Fibroblast of lung (primary cell): ENCODE measurements around the gene BAD. TPM values are rescaled to one million over a fixed set of nuclear protein-coding genes. Genes with fewer than 3 reads are reported as not detected.

Experiments used
- DNase-seq, 2 donors: peaks; one replicate each; pipeline versions ENCODE4 v3.0.0 to v3.0.0-alpha.2; 2010; ENCODE audit warnings: low read depth in 2 of 2
- H2AFZ ChIP-seq: 2 replicates; pipeline ENCODE4 v1.5.1; 2012; ENCODE audit warnings: low read length, control low read depth, inconsistent platforms
- H3K27ac ChIP-seq: 2 replicates; pipeline ENCODE4 v1.5.1; 2011; ENCODE audit warnings: low read length, control low read depth; ENCODE audit not compliant: insufficient read depth
- H3K27me3 ChIP-seq: 2 replicates; pipeline ENCODE4 v1.5.1; 2011; ENCODE audit warnings: mild to moderate bottlenecking, low read length; ENCODE audit not compliant: control insufficient read depth, insufficient read depth
- H3K36me3 ChIP-seq: 2 replicates; pipeline ENCODE4 v1.5.1; 2011; ENCODE audit warnings: low read length; ENCODE audit not compliant: control insufficient read depth, insufficient read depth
- H3K4me1 ChIP-seq: 2 replicates; pipeline ENCODE4 v1.5.1; 2011; ENCODE audit warnings: low read length; ENCODE audit not compliant: control insufficient read depth, insufficient read depth; ENCODE audit errors: extremely low read depth
- H3K4me2 ChIP-seq: 2 replicates; pipeline ENCODE4 v1.5.1; 2011; ENCODE audit warnings: low read length, control low read depth; ENCODE audit not compliant: insufficient read depth; ENCODE audit errors: extremely low read depth
- H3K4me3 ChIP-seq, 4 experiments: fragments of 200-600 bp in 1 of 4; sonication (generic) in 1 of 4; replicated peaks in 1 of 4; 2 replicates each; pipeline ENCODE4 v1.5.1; 2011 to 2016; ENCODE audit warnings: low read length in 4 of 4, low read depth in 3 of 4, mild to moderate bottlenecking in 3 of 4, control low read depth in 2 of 4, inconsistent platforms in 1 of 4, mixed read lengths in 1 of 4; ENCODE audit not compliant: insufficient read depth in 1 of 4; ENCODE audit errors: control extremely low read depth in 1 of 4
- H3K79me2 ChIP-seq: 2 replicates; pipeline ENCODE4 v1.5.1; 2012; ENCODE audit warnings: mild to moderate bottlenecking, low read length, inconsistent platforms; ENCODE audit not compliant: control insufficient read depth, insufficient read depth
- H3K9ac ChIP-seq: 2 replicates; pipeline ENCODE4 v1.5.1; 2011; ENCODE audit warnings: mild to moderate bottlenecking, low read length, control low read depth; ENCODE audit not compliant: insufficient read depth
- H3K9me3 ChIP-seq: 2 replicates; pipeline ENCODE4 v1.5.1; 2012; ENCODE audit warnings: low read depth, low read length; ENCODE audit not compliant: control insufficient read depth, insufficient read depth
- H4K20me1 ChIP-seq: 2 replicates; pipeline ENCODE4 v1.5.1; 2011; ENCODE audit warnings: low read length; ENCODE audit not compliant: control insufficient read depth, insufficient read depth; ENCODE audit errors: extremely low read depth
- CTCF ChIP-seq, 2 donors: IDR thresholded peaks in 1 of 2; conservative IDR thresholded peaks in 1 of 2; 1 replicate in 1 of 2; 2 replicates in 1 of 2; pipeline ENCODE4 v1.5.1; 2011 to 2012; ENCODE audit warnings: low read length in 2 of 2, control low read depth in 1 of 2, inconsistent platforms in 1 of 2, low read depth in 1 of 2, mild to moderate bottlenecking in 1 of 2
- EZH2 ChIP-seq: IDR thresholded peaks from 2 replicates; pipeline ENCODE4 v1.5.1; 2012; ENCODE audit warnings: low read length, control low read depth, mild to moderate bottlenecking; ENCODE audit errors: missing control alignments
- polyA plus RNA-seq, 2 donors: library from polyadenylated mRNA; depleted of rRNA in 1 of 2; stranded (reverse) in 1 of 2; unstranded in 1 of 2; fragments of >200 nt; gene quantifications; 2 replicates each; pipeline ENCODE4 v1.2.1, GENCODE V29; 2011 to 2012; ENCODE audit warnings: missing spikeins in 1 of 2
- total RNA-seq: library from RNA; depleted of rRNA; stranded (reverse); fragments of >200 nt; gene quantifications from 2 replicates; pipeline ENCODE4 v1.2.1, GENCODE V29; 2014

Gene BAD
- total and polyA plus RNA-seq, 2 donors (not counting 1 experiment from before 2014, with no cell fraction given) = 31.6 to 79.9 TPM

- H2AFZ ChIP-seq = no peak overlapping the region
- no peaks in the 10 kb centered on the region for H4K20me1 ChIP-seq
- peaks cover 2% of the 10 kb centered on the region for H3K4me1 ChIP-seq
- H3K27me3 ChIP-seq = peaks cover 73% of the 10 kb centered on the region
- H3K9me3 ChIP-seq = no peaks in the 10 kb centered on the region
- DNase-seq = no peak
- H3K9ac ChIP-seq = no peak overlapping the region
- TF ChIP-seq CTCF (conservative IDR thresholded peaks at IDR 0.05 in 1 of 2, IDR thresholded peaks at IDR 0.05 in 1 of 2; ENCODE audit: low read depth in 1 of 2, low read length in 2 of 2) (no peak), EZH2 (no peak)
- no peak overlapping the region for H3K4me2 ChIP-seq
- no peaks in the 10 kb centered on the region for H3K36me3 ChIP-seq
- H3K79me2 ChIP-seq = no peaks in the 10 kb centered on the region
- H3K4me3 ChIP-seq = no peak overlapping the region
- no peak overlapping the region for H3K27ac ChIP-seq
These were observed 11.3 kb upstream of the BAD start for GRCh38 chr11:64295760-64296159.

GRCh38 chr11:64294774-64295173 lies 10.3 kb upstream of the BAD start:
- Histone ChIP-seq H3K27me3 (peaks cover 73% of the 10 kb centered on the region), H2AFZ (no peak overlapping the region), H3K4me3 (no peak overlapping the region), H3K36me3 (no peaks in the 10 kb centered on the region), H3K27ac (no peak overlapping the region), H4K20me1 (no peaks in the 10 kb centered on the region), H3K4me2 (no peak overlapping the region), H3K9ac (no peak overlapping the region), H3K9me3 (no peaks in the 10 kb centered on the region), H3K79me2 (no peaks in the 10 kb centered on the region), H3K4me1 (no peaks in the 10 kb centered on the region)
- DNase-seq = peak in 1 of 2 donors; percentile 44
- TF ChIP-seq CTCF (conservative IDR thresholded peaks at IDR 0.05 in 1 of 2, IDR thresholded peaks at IDR 0.05 in 1 of 2; ENCODE audit: low read depth in 1 of 2, low read length in 2 of 2) (no peak), EZH2 (peak; percentile 65)

DNA sequence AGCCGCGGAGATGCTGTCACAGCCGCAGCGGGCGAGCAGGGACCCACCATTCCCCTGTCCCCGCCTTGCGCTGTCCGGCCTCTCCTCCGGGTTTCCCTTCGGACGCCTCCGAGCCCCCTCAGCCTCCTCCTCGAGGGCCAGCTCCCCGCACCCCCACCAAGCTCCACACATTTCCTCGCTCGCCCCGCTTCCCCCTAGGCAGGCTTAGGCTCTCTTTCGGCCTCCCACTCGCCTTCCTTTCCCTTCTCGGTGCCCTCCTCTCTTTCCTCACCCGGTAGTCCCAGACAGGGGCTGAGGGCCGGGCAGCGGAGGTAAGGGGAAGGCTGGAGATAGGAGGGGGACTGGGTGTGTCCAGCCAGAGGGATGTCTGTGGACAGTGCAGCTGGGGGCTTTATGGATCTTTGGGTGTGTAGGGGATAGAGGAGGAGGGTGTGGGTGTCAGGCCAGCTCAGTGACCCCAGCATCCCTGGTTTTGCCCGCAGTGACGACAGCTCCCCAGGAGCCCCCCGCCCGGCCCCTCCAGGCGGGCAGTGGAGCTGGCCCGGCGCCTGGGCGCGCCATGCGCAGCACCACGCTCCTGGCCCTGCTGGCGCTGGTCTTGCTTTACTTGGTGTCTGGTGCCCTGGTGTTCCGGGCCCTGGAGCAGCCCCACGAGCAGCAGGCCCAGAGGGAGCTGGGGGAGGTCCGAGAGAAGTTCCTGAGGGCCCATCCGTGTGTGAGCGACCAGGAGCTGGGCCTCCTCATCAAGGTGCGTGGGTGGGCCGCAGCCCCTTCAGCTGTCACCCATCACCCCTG lies 8.2 kb upstream of the BAD start:
- TF ChIP-seq EZH2 = peak; percentile 45
- no peak for TF ChIP-seq CTCF (conservative IDR thresholded peaks at IDR 0.05 in 1 of 2, IDR thresholded peaks at IDR 0.05 in 1 of 2; ENCODE audit: low read depth in 1 of 2, low read length in 2 of 2)
- H4K20me1 ChIP-seq = no peaks in the 10 kb centered on the region
- H3K9me3 ChIP-seq = no peaks in the 10 kb centered on the region
- no peaks in the 10 kb centered on the region for H3K36me3 ChIP-seq
- H2AFZ ChIP-seq = no peak overlapping the region
- H3K27me3 ChIP-seq = peaks cover 58% of the 10 kb centered on the region
- no peak overlapping the region for H3K27ac ChIP-seq
- H3K9ac ChIP-seq = no peak overlapping the region
- no peaks in the 10 kb centered on the region for H3K4me1 ChIP-seq
- H3K79me2 ChIP-seq = no peaks in the 10 kb centered on the region
- no peak for DNase-seq
- H3K4me2 ChIP-seq = peak overlapping the region; percentile 51
- H3K4me3 ChIP-seq = peak overlapping the region in 1 of 4 experiments; percentile 30
